Nephron (organoid): ENCODE data around the gene CLEC1A.

Source experiments
- H3K27ac Mint-ChIP-seq, 3 experiments: 2 replicates each; pipeline ENCODE4 v1.8.0; 2020; ENCODE audit warnings: mixed read lengths in 3 of 3, mild to moderate bottlenecking in 2 of 3, moderate library complexity in 1 of 3
- H3K27me3 Mint-ChIP-seq: 2 replicates; pipeline ENCODE4 v1.8.0; 2021; ENCODE audit warnings: low read depth, mild to moderate bottlenecking, moderate library complexity, mixed read lengths
- H3K36me3 Mint-ChIP-seq: 2 replicates; pipeline ENCODE4 v1.8.0; 2020; ENCODE audit warnings: low read depth, mixed read lengths
- H3K4me1 Mint-ChIP-seq: 2 replicates; pipeline ENCODE4 v1.8.0; 2020; ENCODE audit warnings: mixed read lengths
- H3K4me3 Mint-ChIP-seq, 3 experiments: 2 replicates each; pipeline ENCODE4 v1.8.0; 2020; ENCODE audit warnings: mild to moderate bottlenecking in 3 of 3, mixed read lengths in 3 of 3, moderate library complexity in 2 of 3
- H3K9me3 Mint-ChIP-seq: 2 replicates; pipeline ENCODE4 v1.8.0; 2020; ENCODE audit warnings: mixed read lengths
- CTCF ChIP-seq, 3 experiments: fragments of 200-600 bp; sonication (generic); IDR thresholded peaks; one replicate each; pipeline ENCODE4 v1.5.0; 2021; ENCODE audit warnings: antibody characterized with exemption in 3 of 3; ENCODE audit not compliant: unreplicated experiment in 3 of 3

Gene CLEC1A

GRCh38 chr12:10122689-10123088 is 23.9 kb upstream of the CLEC1A start:
- no peaks in the 10 kb centered on the region for H3K9me3 Mint-ChIP-seq
- no peaks in the 10 kb centered on the region for H3K27me3 Mint-ChIP-seq
- H3K4me1 Mint-ChIP-seq, result no peaks in the 10 kb centered on the region
- TF ChIP-seq CTCF (IDR thresholded peaks at IDR 0.05; ENCODE audit: unreplicated experiment in 3 of 3), result no peak
- no peaks in the 10 kb centered on the region for H3K36me3 Mint-ChIP-seq
- no peak overlapping the region for H3K27ac Mint-ChIP-seq
- H3K4me3 Mint-ChIP-seq, result no peak overlapping the region

- no peak for TF ChIP-seq CTCF (IDR thresholded peaks at IDR 0.05; ENCODE audit: unreplicated experiment in 3 of 3)
- H3K27me3 Mint-ChIP-seq, result no peaks in the 10 kb centered on the region
These were observed 22.5 kb upstream of the CLEC1A start for GRCh38 chr12:10121278-10121677.

GRCh38 chr12:10119066-10119465 is 20.3 kb upstream of the CLEC1A start:
- no peaks in the 10 kb centered on the region for H3K36me3 Mint-ChIP-seq
- no peak overlapping the region for H3K4me3 Mint-ChIP-seq
- TF ChIP-seq CTCF (IDR thresholded peaks at IDR 0.05; ENCODE audit: unreplicated experiment in 3 of 3), result no peak
- no peaks in the 10 kb centered on the region for H3K4me1 Mint-ChIP-seq
- no peaks in the 10 kb centered on the region for H3K9me3 Mint-ChIP-seq
- H3K27ac Mint-ChIP-seq, result no peak overlapping the region
- H3K27me3 Mint-ChIP-seq, result no peaks in the 10 kb centered on the region

More at GRCh38 chr12:10121278-10121677, 22.5 kb upstream of the CLEC1A start:
- Mint-ChIP-seq H3K36me3 (no peaks in the 10 kb centered on the region), H3K4me1 (no peaks in the 10 kb centered on the region), H3K9me3 (no peaks in the 10 kb centered on the region), H3K27ac (no peak overlapping the region), H3K4me3 (no peak overlapping the region)

GRCh38 chr12:10115890-10116289 is 17.1 kb upstream of the CLEC1A start:
- Mint-ChIP-seq H3K4me3 (no peak overlapping the region), H3K4me1 (no peaks in the 10 kb centered on the region), H3K36me3 (no peaks in the 10 kb centered on the region), H3K27ac (no peak overlapping the region), H3K9me3 (peaks cover 1% of the 10 kb centered on the region), H3K27me3 (no peaks in the 10 kb centered on the region)
- no peak for TF ChIP-seq CTCF (IDR thresholded peaks at IDR 0.05; ENCODE audit: unreplicated experiment in 3 of 3)

- Mint-ChIP-seq H3K27me3 (no peaks in the 10 kb centered on the region), H3K27ac (no peak overlapping the region), H3K4me3 (no peak overlapping the region), H3K9me3 (peaks cover 4% of the 10 kb centered on the region), H3K36me3 (no peaks in the 10 kb centered on the region), H3K4me1 (no peaks in the 10 kb centered on the region)
- TF ChIP-seq CTCF (IDR thresholded peaks at IDR 0.05; ENCODE audit: unreplicated experiment in 3 of 3), result no peak
These were observed 16.5 kb upstream of the CLEC1A start for GRCh38 chr12:10115311-10115710.

GRCh38 chr12:10113920-10114319 is 15.1 kb upstream of the CLEC1A start:
- no peak overlapping the region for H3K27ac Mint-ChIP-seq
- TF ChIP-seq CTCF (IDR thresholded peaks at IDR 0.05; ENCODE audit: unreplicated experiment in 3 of 3), result no peak

More at GRCh38 chr12:10113920-10114319, 15.1 kb upstream of the CLEC1A start:
- H3K36me3 Mint-ChIP-seq, result no peaks in the 10 kb centered on the region
- no peaks in the 10 kb centered on the region for H3K27me3 Mint-ChIP-seq
- H3K4me3 Mint-ChIP-seq, result no peak overlapping the region
- H3K9me3 Mint-ChIP-seq, result peaks cover 4% of the 10 kb centered on the region
- H3K4me1 Mint-ChIP-seq, result no peaks in the 10 kb centered on the region
